B cell (primary cell): ENCODE results near the gene RASA1. TPM values are rescaled to one million over a fixed set of nuclear protein-coding genes. Genes with fewer than 3 reads are reported as not detected.

Source experiments
- ATAC-seq: fragments of 200-7000 bp; cut with Tn5 transposase; one replicate; pipeline ENCODE4 v1.10.0; 2021; ENCODE audit warnings: low read depth, mild to moderate bottlenecking, moderate number of reproducible peaks, moderate library complexity
- CTCF ChIA-PET: fragments of 350-600 bp; sonication (Branson Sonifier 250); formaldehyde crosslinking; loops from one replicate; lab custom pipeline; 2021; ENCODE audit warnings: antibody characterized with exemption, inconsistent platforms; lab: Charles Lee
- POLR2A ChIA-PET: fragments of 350-600 bp; sonication (Branson Sonifier 250); formaldehyde crosslinking; loops from one replicate; lab custom pipeline; 2021; ENCODE audit warnings: antibody characterized with exemption; lab: Charles Lee
- DNase-seq: peaks from one replicate; pipeline ENCODE4 v3.0.0; 2013
- H2AFZ ChIP-seq: 2 replicates; pipeline ENCODE4 v1.6.1; 2012; ENCODE audit warnings: mild to moderate bottlenecking, low read depth, low read length; ENCODE audit not compliant: insufficient read depth, poor library complexity, severe bottlenecking
- H3K27ac ChIP-seq, 2 donors: 1 replicate in 1 of 2; 2 replicates in 1 of 2; pipeline ENCODE4 v1.5.1; 2012 to 2013; ENCODE audit warnings: low read length in 2 of 2, mild to moderate bottlenecking in 2 of 2, moderate library complexity in 1 of 2
- H3K27me3 ChIP-seq, 4 experiments: fragments of 200-600 bp in 1 of 4; sonication (generic) in 1 of 4; replicated peaks in 1 of 4; 1 replicate in 2 of 4; 2 replicates in 2 of 4; pipeline versions ENCODE4 v1.6.1 to v1.7.0; 2013 to 2016; ENCODE audit warnings: low read length in 3 of 4, mild to moderate bottlenecking in 2 of 4, mixed read lengths in 1 of 4, moderate library complexity in 1 of 4; ENCODE audit not compliant: insufficient read depth in 4 of 4, control insufficient read depth in 3 of 4; ENCODE audit errors: control extremely low read depth in 1 of 4
- H3K36me3 ChIP-seq, 2 experiments: replicated peaks in 1 of 2; 1 replicate in 1 of 2; 2 replicates in 1 of 2; pipeline versions ENCODE4 v1.6.1 to v1.7.1; 2013; ENCODE audit warnings: low read length in 1 of 2; ENCODE audit not compliant: insufficient read depth in 2 of 2, control insufficient read depth in 1 of 2; ENCODE audit errors: control extremely low read depth in 1 of 2, extremely low read depth in 1 of 2
- H3K4me1 ChIP-seq, 2 donors: fragments of 200-600 bp in 1 of 2; sonication (generic) in 1 of 2; 1 replicate in 1 of 2; 2 replicates in 1 of 2; pipeline versions ENCODE4 v1.5.1 to v1.6.1; 2013 to 2017; ENCODE audit warnings: low read length in 2 of 2; ENCODE audit not compliant: control insufficient read depth in 2 of 2, insufficient read depth in 2 of 2
- H3K4me2 ChIP-seq: replicated peaks from 2 replicates; pipeline ENCODE3; 2012; ENCODE audit warnings: mild to moderate bottlenecking, low read depth, low read length; ENCODE audit not compliant: poor library complexity, severe bottlenecking
- H3K4me3 ChIP-seq, 5 experiments: fragments of 200-600 bp in 1 of 5; sonication (generic) in 1 of 5; 1 replicate in 3 of 5; 2 replicates in 2 of 5; pipeline versions ENCODE4 v1.5.1 to v1.7.0; 2011 to 2016; ENCODE audit warnings: low read length in 4 of 5, mild to moderate bottlenecking in 4 of 5, low read depth in 2 of 5, control low read depth in 1 of 5, moderate library complexity in 1 of 5; ENCODE audit not compliant: insufficient read depth in 1 of 5; ENCODE audit errors: control extremely low read depth in 1 of 5, extremely low read depth in 1 of 5
- H3K79me2 ChIP-seq: fragments of 200-600 bp; sonication (generic); one replicate; pipeline ENCODE4 v1.6.0; 2016; ENCODE audit warnings: low read length; ENCODE audit not compliant: control insufficient read depth, insufficient read depth
- H3K9ac ChIP-seq: fragments of 200-600 bp; sonication (generic); 2 replicates; pipeline ENCODE4 v1.6.1; 2017; ENCODE audit warnings: mild to moderate bottlenecking, low read length, moderate library complexity
- H3K9me3 ChIP-seq, 3 donors: one replicate each; pipeline versions ENCODE4 v1.6.1 to v1.7.1; 2013; ENCODE audit warnings: low read length in 2 of 3; ENCODE audit not compliant: control insufficient read depth in 2 of 3, insufficient read depth in 1 of 3; ENCODE audit errors: control extremely low read depth in 1 of 3
- H4K20me1 ChIP-seq: 2 replicates; pipeline ENCODE4 v1.6.0; 2012; ENCODE audit warnings: mild to moderate bottlenecking, low read length; ENCODE audit not compliant: insufficient read depth, control insufficient read depth, poor library complexity, severe bottlenecking
- H3K27ac Mint-ChIP-seq: one replicate; pipeline ENCODE4 v1.8.0; 2021; ENCODE audit warnings: mixed read lengths
- H3K27me3 Mint-ChIP-seq: one replicate; pipeline ENCODE4 v1.8.0; 2021; ENCODE audit warnings: mixed read lengths
- H3K4me1 Mint-ChIP-seq: one replicate; pipeline ENCODE4 v1.8.0; 2021; ENCODE audit warnings: mixed read lengths
- H3K4me3 Mint-ChIP-seq: one replicate; pipeline ENCODE4 v1.8.0; 2021; ENCODE audit warnings: mixed read lengths
- H3K9me3 Mint-ChIP-seq: one replicate; pipeline ENCODE4 v1.8.0; 2022; ENCODE audit warnings: mixed read lengths; ENCODE audit not compliant: insufficient read depth
- CTCF ChIP-seq: fragments of 200-600 bp; IDR thresholded peaks from one replicate; pipeline ENCODE4 v1.8.0; 2022; ENCODE audit warnings: antibody characterized with exemption, mild to moderate bottlenecking
- EZH2 ChIP-seq: IDR thresholded peaks from 2 replicates; pipeline ENCODE4 v1.6.1; 2012; ENCODE audit warnings: borderline replicate concordance, low read depth, mild to moderate bottlenecking, moderate library complexity, low read length; ENCODE audit not compliant: insufficient read depth, poor library complexity, severe bottlenecking
- WGBS: methylation state at CpG from one replicate; pipeline ENCODE4 v1.1.5; 2013; ENCODE audit warnings: missing lambda C conversion rate; ENCODE audit not compliant: insufficient coverage; 5-methylcytosine and 5-hydroxymethylcytosine counted together
- intact Hi-C: fragments of 100-400 bp; cut with micrococcal nuclease; formaldehyde crosslinking; loops from one replicate; pipeline ENCODE4 v1.10.0; 2022
- polyA plus RNA-seq: library from polyadenylated mRNA; depleted of rRNA; stranded (reverse); fragments of >200 nt; gene quantifications from 2 replicates; pipeline ENCODE4 v1.2.3, GENCODE V29; 2012
- total RNA-seq, 2 donors: library from RNA; stranded (reverse); fragments of 120-200 nt in 1 of 2; gene quantifications; 1 replicate in 1 of 2; 2 replicates in 1 of 2; pipeline versions ENCODE4 v1.2.3 to v1.2.4, GENCODE V29; 2013 to 2022

The RASA1 gene
- total and polyA plus RNA-seq, 2 donors (not counting 1 experiment from before 2014, with no cell fraction given), result 18.9 to 32.2 TPM

GRCh38 chr5:87298692-87299362 is 31.1 kb downstream of the RASA1 start:
- ATAC-seq (no peak), DNase-seq (no peak)
- ChIA-PET POLR2A (no interaction called here), CTCF (interaction anchor here (1.2 kb wide), 1 partner anchor 31 kb away, joined by 4 read pairs; the partner anchor contains the start of gene RASA1)
- TF ChIP-seq CTCF, result no peak
- TF ChIP-seq EZH2, result no peak
- H3K36me3 ChIP-seq, result peaks cover 0 to 2% of the 10 kb centered on the region in 2 experiments
- H4K20me1 ChIP-seq, result peaks cover 58% of the 10 kb centered on the region
- H3K27me3 ChIP-seq, result no peaks in the 10 kb centered on the region
- no peak overlapping the region for H2AFZ ChIP-seq
- peak overlapping the region; percentile 20 for H3K4me2 ChIP-seq
- Mint-ChIP-seq H3K4me1 (peaks cover 61% of the 10 kb centered on the region), H3K27me3 (no peaks in the 10 kb centered on the region), H3K9me3 (no peaks in the 10 kb centered on the region), H3K27ac (no peak overlapping the region), H3K4me3 (no peak overlapping the region)
- peaks cover 82% of the 10 kb centered on the region for H3K79me2 ChIP-seq
- H3K4me1 ChIP-seq, result peaks cover 19 to 30% of the 10 kb centered on the region in 2 donors
- intact Hi-C loops, result loop anchor here (2.0 kb wide), 1 partner anchor 30 kb away; no protein-coding TSS in a partner anchor
- no peak overlapping the region for H3K9ac ChIP-seq
- H3K9me3 ChIP-seq, result no peaks in the 10 kb centered on the region
- H3K27ac ChIP-seq, result peak overlapping the region in 1 of 2 donors; percentile 36
- H3K4me3 ChIP-seq, result no peak overlapping the region
- 0% methylated on average over 1 of the region's 5 CpGs for WGBS

- H3K4me2 ChIP-seq, result no peak overlapping the region
- ChIA-PET CTCF (interaction anchor here (1.0 kb wide), 1 partner anchor 230 kb away, joined by 4 read pairs; no protein-coding TSS in a partner anchor), POLR2A (no interaction called here)
- H3K36me3 ChIP-seq, result peaks cover 2 to 11% of the 10 kb centered on the region in 2 experiments
- H3K27me3 ChIP-seq, result no peaks in the 10 kb centered on the region
- TF ChIP-seq CTCF (no peak), EZH2 (no peak)
- H2AFZ ChIP-seq, result no peak overlapping the region
- intact Hi-C loops, result no loop called here
- H3K4me1 Mint-ChIP-seq, result peaks cover 51% of the 10 kb centered on the region
- peaks cover 19 to 30% of the 10 kb centered on the region in 2 donors for H3K4me1 ChIP-seq
- H3K27ac ChIP-seq, result no peak overlapping the region
- no peaks in the 10 kb centered on the region for H3K9me3 Mint-ChIP-seq
- no peak overlapping the region for H3K4me3 Mint-ChIP-seq
- 86% methylated on average over 1 of the region's 6 CpGs for WGBS
- ATAC-seq (no peak), DNase-seq (no peak)
- no peak overlapping the region for H3K27ac Mint-ChIP-seq
- H3K27me3 Mint-ChIP-seq, result no peaks in the 10 kb centered on the region
- no peak overlapping the region for H3K9ac ChIP-seq
- H3K9me3 ChIP-seq, result no peaks in the 10 kb centered on the region
- peaks cover 82% of the 10 kb centered on the region for H3K79me2 ChIP-seq
- H4K20me1 ChIP-seq, result peaks cover 53% of the 10 kb centered on the region
- H3K4me3 ChIP-seq, result no peak overlapping the region
Measured at GRCh38 chr5:87300176-87300575, 32.5 kb downstream of the RASA1 start.
